ENCODE measurements around the gene ERRFI1. TPM values are rescaled to one million over a fixed set of nuclear protein-coding genes. Genes with fewer than 3 reads are reported as not detected.
"Not testable (repeated sequence)": the region's sequence is repeated elsewhere in the genome, so short reads cannot be mapped to it uniquely, and the experiment has no call there.

ERRFI1 gene
- polyA plus RNA-seq, 3 donors: 93.0 to 211 (median 135) TPM

DNA sequence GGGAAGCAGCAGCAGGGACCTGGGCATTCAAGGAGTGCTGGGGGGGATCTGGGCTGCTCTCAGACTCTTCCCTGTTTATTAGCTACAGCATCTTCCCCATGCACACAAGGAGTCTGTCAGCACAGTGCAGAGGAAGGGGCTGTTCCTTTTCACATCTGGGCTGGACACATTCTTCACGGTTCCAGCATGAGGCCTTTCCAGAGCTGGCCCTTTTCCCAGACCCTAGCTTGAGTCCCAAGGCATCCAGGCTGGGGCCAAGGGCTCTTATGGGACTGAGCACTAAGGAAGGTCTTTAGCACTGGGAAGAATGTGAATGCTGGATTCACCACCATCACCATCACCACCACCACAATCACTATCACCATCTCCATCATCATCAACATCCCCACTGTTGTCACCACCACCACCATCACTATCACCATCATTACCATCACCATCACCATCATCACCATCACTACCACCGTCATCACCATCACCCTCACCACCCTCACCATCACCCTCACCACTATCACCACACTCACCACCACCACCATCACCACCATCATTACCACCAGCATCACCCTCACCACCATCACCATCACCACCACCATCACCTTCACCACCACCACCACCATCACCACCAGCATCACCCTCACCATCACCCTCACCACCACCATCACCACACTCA is 36.2 kb downstream of the ERRFI1 start:
- no peak overlapping the region for H3K27ac ChIP-seq (ENCODE audit: low read depth, low read length)
- 58 to 77% (median 68%) methylated on average over 2 of the region's 2 CpGs for WGBS, 3 donors

DNA sequence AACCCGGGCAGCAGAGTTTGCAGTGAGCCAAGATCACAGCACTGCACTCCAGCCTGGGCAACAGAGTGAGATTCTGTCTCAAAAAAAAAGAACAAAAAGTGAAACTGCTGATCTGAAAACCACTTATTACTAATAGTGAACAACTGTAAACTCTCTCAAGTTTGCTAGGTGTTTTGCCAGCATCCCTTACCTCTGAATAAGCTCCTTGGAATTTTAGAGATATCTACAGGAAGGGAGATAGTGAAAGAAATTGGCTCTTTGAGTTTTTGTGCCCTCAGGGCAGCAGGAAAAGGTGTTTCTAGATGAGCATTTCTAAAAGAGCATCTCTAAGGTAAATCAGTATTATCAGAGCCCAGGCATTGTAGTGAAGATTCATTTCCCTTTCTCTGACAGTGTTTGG is 37.5 kb downstream of the ERRFI1 start:
- 82 to 85% (median 84%) methylated on average over 1 of the region's 1 CpG for WGBS, 3 donors
- H3K27ac ChIP-seq (ENCODE audit: low read depth, low read length): no peak overlapping the region

DNA sequence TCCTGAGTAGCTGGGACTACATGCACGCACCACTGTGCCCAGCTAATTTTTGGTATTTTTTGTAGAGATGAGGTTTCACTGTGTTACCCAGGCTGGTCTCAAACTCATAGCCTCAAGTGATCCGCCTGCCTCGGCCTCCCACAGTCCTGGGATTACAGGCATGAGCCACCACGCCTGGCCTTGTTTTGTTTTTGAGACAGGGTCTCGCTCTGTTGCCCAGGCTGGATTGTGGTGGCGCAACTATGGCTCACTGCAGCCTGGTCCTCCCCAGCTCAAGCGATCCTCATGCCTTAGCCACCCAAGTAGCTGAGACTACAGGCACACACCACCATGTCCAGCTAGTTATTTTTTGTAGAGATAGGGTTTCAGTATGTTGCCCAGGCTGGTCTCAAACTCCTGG is 38.6 kb downstream of the ERRFI1 start:
- no peak overlapping the region for H3K27ac ChIP-seq (ENCODE audit: low read depth, low read length)
- WGBS, 3 donors: 89 to 97% (median 97%) methylated on average over 7 of the region's 7 CpGs

DNA sequence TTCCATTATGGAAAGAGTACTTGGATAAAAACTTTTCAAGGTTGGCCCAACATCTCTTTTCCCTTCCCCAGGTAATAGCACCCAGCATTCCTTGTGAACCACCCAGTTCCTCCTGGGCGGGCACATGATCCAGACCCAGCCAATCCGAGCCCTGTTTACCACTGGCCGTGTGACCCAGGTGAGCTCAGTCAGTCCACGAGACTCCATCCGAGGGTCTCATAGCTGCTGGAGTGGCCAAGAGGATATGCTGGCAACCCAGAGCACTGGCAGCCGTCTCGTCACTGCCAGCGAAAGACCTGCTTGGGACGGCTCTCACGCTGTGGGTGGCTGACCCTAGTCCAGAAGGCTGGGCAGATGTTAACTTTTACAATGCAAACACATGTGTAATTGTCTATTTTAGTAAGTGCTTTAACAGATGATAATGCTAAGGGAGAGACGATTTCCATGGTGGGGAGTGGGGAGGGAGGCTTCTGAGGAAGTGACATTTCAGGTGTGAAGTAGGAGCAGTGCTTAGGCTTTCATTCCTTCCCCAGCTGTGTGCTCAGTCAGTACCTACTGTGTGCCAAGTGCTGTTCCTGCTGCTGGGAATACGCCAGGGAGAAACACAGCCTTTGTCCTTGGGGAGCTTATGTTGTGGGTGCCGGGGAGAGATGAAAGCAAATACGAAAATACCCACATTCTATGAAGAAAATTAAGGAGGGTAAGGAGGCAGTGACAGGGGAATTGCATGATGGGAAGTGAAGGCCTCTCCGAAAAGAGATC is 40.1 kb downstream of the ERRFI1 start:
- no peak overlapping the region for H3K27ac ChIP-seq (ENCODE audit: low read depth, low read length)
- 81 to 89% (median 85%) methylated on average over 15 of the region's 15 CpGs for WGBS, 3 donors

DNA sequence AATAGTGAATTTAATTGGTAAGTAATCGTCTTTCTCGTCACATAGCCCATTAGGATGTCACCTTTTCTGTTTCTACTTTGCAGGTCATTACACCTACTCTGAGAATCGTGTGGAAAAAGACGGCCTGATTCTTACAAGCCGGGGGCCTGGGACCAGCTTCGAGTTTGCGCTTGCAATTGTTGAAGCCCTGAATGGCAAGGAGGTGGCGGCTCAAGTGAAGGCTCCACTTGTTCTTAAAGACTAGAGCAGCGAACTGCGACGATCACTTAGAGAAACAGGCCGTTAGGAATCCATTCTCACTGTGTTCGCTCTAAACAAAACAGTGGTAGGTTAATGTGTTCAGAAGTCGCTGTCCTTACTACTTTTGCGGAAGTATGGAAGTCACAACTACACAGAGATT is 41.3 kb downstream of the ERRFI1 start:
- no peak overlapping the region for H3K27ac ChIP-seq (ENCODE audit: low read depth, low read length)
- 89 to 94% (median 93%) methylated on average over 15 of the region's 15 CpGs for WGBS, 3 donors

DNA sequence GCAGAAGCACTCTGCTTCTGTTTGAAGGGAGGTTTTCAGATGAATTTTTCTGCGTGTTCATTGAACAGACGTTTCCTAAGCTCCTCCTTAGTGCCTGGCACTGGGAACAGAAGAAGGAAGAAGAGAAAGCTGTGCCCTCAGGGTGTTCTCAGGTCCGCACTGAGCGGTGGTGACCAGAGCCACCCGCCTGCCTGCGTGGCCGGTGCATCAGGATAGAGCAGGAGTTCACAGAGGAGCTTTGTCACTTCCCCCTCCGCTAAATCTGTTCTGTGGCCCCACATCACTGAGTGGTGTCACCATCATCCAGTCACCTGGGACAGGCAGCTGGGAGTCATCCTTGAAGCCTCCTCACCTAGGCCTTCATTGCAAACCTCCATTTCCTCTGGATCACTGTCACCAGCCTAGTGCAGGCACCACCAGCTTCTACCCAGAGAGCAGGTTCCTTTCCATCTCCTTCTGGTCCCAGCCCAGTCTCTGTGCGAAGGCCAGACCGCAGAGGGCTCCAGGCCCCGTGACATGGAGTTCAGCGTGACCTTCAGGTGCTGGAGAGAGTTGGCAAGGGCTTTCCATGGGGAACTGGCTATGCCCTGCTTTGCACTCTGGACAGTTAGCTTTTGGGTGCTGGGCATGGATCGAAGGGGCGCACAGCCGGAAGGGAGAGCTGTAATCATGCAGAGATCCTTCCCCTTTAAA is 42.9 kb downstream of the ERRFI1 start:
- WGBS, 3 donors: 87 to 95% (median 93%) methylated on average over 15 of the region's 15 CpGs
- H3K27ac ChIP-seq (ENCODE audit: low read depth, low read length): no peak overlapping the region

DNA sequence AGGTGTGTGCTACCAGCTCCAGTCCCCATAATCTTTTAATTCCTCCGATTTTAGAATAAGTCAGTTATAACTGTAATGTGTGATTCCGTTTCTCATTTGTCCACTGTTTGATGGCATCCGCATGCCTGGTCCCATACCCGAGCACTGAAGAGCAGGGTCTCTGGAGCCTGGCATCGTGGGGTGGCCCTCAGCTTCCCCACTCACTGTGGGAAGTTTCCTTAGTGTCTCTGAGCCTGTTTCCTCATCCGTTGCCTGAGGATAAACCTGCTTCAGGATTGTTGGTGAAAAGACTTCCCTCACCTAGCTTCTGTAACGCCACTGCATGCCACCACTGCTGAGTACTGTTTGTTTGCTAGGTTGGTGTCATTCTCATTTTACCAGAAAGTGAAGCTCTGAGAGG is 45.1 kb downstream of the ERRFI1 start:
- no peak overlapping the region for H3K27ac ChIP-seq (ENCODE audit: low read depth, low read length)
- 89 to 91% (median 90%) methylated on average over 7 of the region's 7 CpGs for WGBS, 3 donors

DNA sequence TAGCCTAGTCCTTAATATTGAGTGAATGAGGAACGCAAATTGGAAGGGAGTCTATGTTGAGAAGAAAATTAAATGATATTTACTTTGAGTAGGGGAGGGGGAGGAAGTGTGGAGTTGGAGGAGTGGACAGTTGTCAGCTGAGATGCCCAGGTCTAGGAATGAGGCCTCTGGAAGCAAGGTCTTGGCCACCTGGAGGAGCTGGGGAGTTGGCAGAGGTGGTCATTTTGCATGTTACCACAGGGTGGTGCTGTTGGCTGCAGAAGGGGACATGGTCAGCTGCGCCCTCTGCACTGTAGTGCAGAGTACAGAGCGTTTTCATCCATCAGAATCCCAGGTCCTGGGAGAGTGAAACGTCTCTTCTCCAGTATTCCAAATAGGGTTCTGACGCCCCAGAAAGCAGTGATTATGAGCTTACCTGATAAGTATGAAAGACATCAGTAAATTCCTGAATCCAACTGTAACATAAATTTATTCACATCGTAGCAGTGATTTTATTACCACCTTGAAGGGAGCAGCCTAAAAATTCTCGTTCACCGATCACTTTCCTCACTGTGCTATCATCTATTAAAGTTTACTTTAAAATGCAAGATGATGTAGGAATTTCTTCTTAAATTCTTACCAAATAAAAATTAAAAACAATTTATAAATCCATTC is 50.8 kb downstream of the ERRFI1 start:
- no peak overlapping the region for H3K27ac ChIP-seq (ENCODE audit: low read depth, low read length)
- 57 to 76% (median 68%) methylated on average over 8 of the region's 8 CpGs for WGBS, 3 donors

DNA sequence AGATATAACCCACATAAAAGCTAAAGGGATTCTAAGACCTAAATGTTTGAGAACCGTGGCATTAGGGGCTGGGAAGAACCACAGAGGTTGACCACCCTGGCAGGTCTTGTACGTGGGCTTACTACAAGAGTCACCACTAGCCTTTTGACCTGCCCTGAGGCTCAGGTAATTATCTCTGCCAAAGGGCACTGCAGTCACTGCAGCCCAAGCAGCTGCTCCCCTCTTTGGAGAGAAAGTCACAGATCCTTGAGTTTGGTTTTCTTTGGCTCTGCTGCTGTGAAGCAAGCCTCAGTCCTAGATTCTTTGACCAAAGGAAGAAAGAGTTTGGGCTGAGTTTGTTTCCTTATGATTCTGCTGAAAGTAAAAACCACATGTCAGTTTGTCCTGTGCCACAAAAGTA is 53.0 kb downstream of the ERRFI1 start:
- whole genome bisulfite sequencing, 3 donors: 92 to 96% (median 95%) methylated on average over 2 of the region's 2 CpGs
- H3K27ac ChIP-seq (ENCODE audit: low read depth, low read length): no peak overlapping the region

DNA sequence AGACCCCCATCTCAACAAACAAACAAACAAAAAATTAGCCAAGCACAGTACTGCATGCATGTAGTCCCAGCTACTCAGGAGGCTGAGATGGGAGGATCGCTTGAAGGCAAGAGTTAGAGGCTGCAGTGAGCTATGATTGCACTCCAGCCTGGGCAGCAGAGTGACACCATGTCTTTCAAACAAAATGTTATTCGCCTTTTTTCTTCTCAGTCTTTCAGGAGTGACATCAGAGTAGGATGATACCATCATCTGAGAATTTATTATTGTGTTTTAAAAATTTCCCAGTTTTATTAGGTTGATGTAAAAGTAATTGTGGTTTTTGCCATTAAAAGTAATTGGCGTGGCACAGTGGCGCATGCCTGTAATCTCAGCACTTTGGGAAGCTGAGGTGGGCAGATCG is 53.8 kb downstream of the ERRFI1 start:
- WGBS, 3 donors: 95 to 97% (median 97%) methylated on average over 5 of the region's 5 CpGs
- H3K27ac ChIP-seq (ENCODE audit: low read depth, low read length): no peak overlapping the region

DNA sequence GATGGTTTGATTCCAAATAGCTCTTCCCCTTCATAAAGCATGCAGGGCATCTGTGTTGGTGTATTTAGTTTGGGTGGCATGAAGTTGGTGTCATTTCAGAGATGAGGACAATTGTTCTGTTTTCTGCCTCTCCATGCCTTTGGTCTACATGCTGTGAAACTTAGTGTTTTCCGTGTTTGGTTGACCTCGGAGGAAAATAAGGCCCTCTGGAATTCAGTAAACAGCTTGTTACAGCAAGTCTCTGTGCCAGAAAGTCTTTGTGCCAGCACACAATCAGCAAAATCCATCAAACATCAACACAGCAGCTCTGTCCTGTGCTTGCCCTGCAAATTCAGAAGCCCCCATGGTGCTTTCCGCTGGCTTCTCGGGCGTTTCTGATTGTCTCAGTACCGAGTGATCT is 55.1 kb downstream of the ERRFI1 start:
- no peak overlapping the region for H3K27ac ChIP-seq (ENCODE audit: low read depth, low read length)
- WGBS, 3 donors: 77 to 87% (median 86%) methylated on average over 6 of the region's 6 CpGs

DNA sequence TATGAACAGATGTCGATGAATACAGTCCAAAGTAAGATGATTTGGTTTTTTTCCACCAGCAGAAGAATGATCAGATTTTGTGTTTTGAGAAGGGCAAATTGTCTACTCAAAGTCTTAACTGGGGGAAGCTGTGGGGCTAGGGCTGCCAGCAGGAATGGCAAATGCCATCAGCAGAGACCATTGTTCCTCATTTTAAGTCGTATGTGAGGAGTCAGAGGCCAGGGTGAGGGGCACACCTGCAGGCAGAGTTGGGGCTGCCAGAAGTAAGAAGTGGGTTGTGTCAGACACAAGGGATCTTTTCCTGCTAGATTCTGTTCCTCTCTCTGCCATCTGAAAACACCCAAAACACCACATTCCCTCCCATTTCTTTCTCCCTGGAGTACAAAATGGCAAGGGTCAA is 55.9 kb downstream of the ERRFI1 start:
- no peak overlapping the region for H3K27ac ChIP-seq (ENCODE audit: low read depth, low read length)

DNA sequence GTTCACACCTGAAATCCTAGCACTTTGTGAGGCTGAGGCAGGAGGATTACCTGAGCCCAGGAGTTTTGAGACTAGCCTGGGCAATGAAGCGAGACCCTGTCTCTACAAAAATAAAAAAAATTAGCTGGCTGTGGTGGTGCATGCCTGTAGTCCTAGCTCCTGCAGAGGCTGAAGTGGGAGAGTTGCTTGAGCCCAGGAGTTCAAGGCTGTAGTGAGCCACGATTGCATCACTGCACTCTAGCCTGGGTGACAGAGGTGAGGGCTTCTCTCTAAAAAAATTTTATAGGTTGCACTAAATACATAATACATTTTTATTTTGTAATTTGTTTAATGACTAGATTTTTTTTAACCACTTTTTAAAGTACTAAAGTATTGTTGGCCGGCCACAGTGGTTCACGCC is 58.5 kb downstream of the ERRFI1 start:
- H3K27ac ChIP-seq (ENCODE audit: low read depth, low read length): no peak overlapping the region
- 85 to 86% (median 85%) methylated on average over 4 of the region's 4 CpGs for WGBS, 3 donors

More for the DNA sequence above, 55.9 kb downstream of the ERRFI1 start:
- 59 to 77% (median 70%) methylated on average over 2 of the region's 2 CpGs for WGBS, 3 donors

DNA sequence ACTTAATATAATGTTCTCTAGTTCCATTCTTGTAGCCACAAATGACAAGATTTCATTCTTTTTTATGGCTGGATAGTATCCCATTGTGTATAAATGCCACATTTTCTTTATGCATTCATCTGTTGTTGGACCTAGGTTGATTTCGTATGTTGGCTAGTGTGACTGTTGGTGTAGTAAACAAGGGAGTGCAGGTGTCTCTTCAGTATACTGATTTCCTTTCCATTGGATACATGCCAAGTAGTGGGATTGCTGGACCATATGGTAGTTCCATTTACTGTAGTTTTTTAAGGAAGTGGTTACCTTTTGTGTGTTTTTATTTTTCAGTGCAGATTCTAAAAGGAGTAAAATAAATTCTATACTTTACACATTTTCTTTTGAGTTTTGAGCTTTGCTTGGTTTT is 58.9 kb downstream of the ERRFI1 start:
- no peak overlapping the region for H3K27ac ChIP-seq (ENCODE audit: low read depth, low read length)
- WGBS, 3 donors: 39 to 51% (median 46%) methylated on average over 1 of the region's 1 CpG

DNA sequence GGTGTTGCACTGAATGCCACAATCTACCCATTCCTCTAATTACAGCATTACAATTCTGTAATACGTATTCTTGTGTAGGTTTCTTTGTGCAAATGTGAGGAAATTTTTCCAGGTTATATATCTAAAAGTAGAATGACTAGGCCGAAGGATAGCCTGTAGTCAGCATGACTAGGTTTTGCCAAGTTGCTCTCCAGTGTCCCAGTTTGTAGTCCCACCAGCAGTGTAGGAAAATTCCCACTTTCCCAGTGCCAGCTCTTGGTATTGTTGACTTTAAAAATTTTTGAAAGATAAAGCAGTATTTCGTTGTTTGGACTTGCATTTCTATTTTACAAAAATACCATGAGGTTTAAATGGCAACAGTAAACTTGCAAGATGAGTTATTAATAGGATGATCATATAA is 61.6 kb downstream of the ERRFI1 start:
- 64 to 87% (median 80%) methylated on average over 3 of the region's 3 CpGs for WGBS, 3 donors

DNA sequence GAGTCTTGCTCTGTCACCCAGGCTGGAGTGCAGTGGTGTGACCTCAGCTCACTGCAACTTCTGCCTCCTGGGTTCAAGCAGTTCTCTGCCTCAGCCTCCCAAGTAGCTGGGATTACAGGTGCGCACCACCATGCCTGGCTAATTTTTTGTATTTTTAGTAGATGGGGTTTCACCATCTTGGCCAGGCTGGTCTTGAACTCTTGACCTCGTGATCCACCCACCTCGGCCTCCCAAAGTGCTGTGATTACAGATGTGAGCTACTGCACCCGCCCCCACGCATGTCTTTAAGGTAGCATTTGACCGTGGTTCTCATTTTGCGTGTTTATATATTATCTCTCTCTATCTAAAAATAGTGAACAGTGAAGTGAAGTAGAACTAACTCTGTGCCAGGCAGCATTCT is 62.3 kb downstream of the ERRFI1 start:
- WGBS, 3 donors: 87 to 96% (median 90%) methylated on average over 7 of the region's 7 CpGs
- not testable (repeated sequence) for H3K27ac ChIP-seq (ENCODE audit: low read depth, low read length)

More for the DNA sequence above, 61.6 kb downstream of the ERRFI1 start:
- no peak overlapping the region for H3K27ac ChIP-seq (ENCODE audit: low read depth, low read length)

DNA sequence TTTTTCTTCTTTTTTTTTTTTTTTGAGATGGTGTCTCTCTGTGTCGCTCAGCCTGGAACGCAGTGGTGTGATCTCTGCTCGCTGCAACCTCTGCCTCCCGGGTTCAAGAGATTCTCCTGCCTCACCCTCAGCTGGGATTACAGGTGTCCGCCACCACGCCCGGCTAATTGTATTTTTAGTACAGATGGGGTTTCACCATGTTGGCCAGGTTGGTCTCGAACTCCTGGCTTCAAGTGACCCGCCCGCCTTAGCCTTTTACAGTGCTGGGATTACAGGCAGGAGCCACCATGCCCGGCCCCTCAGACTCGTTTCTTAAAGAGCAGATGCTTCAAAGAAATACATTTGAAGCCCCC is 62.8 kb downstream of the ERRFI1 start:
- not testable (repeated sequence) for H3K27ac ChIP-seq (ENCODE audit: low read depth, low read length)
- 95 to 97% (median 96%) methylated on average over 12 of the region's 12 CpGs for WGBS, 3 donors

DNA sequence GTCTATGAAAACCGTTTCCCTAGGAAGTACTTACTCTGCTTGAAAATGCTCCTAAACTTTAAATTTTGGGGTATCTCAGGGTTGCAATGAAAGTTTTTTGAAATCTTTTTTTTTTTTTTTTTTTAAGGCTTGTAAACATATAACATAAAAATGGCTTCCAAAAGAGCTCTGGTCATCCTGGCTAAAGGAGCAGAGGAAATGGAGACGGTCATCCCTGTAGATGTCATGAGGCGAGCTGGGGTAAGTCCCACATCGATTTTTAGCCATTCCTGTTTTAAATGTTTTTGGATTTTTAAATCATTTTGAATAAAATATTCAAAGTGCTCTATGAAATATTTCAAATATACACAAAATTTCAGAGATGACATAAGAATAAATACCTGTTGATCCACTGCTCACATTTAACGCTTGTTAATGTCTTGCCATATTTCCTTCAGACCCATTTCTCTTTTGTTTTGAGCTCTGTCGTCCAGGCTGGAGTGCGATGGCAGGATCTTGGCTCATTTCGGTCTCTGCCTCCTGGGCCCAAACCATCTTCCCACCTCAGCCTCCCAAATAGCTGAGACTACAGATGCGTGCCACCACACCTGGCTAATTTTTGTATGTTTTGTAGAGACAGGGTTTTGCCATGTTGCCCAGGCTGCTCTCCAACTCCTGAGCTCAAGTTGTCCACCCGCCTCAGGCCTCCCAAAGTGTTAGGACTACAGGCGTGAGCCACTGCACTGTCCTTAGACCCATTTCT is 63.3 kb downstream of the ERRFI1 start:
- H3K27ac ChIP-seq (ENCODE audit: low read depth, low read length): no peak overlapping the region
- WGBS, 3 donors: 84 to 87% (median 84%) methylated on average over 11 of the region's 11 CpGs

DNA sequence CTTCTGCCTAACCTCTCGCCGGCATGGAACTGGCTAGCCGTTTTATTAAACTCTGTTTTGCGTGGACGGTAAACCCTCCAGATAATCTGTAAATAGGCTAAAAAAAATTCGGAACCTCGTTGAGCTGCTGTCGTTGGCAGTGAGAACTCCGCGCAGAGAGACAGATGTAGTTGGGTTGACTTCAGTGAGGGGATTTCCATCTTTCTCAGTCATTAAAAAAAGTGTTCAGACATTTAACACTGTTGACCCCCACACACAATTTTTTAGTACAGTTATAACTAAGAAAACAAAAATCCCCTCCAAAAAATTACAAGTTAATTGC is 64.1 kb downstream of the ERRFI1 start:
- peak overlapping the region; percentile 73 for H3K27ac ChIP-seq (ENCODE audit: low read depth, low read length)
- WGBS, 3 donors: 0% methylated on average over 10 of the region's 10 CpGs

Data from adipose tissue (tissue), 3 donors.